HG03196 (cell line): ENCODE data around the gene COQ2.
"Not testable (repeated sequence)": the region's sequence is repeated elsewhere in the genome, so short reads cannot be mapped to it uniquely, and the experiment has no call there.

Experiments
- ATAC-seq: cut with Tn5 transposase; IDR thresholded peaks from one replicate; pipeline ENCODE4 v1.9.1; 2021; ENCODE audit not compliant: unreplicated experiment

The COQ2 gene, protein sequence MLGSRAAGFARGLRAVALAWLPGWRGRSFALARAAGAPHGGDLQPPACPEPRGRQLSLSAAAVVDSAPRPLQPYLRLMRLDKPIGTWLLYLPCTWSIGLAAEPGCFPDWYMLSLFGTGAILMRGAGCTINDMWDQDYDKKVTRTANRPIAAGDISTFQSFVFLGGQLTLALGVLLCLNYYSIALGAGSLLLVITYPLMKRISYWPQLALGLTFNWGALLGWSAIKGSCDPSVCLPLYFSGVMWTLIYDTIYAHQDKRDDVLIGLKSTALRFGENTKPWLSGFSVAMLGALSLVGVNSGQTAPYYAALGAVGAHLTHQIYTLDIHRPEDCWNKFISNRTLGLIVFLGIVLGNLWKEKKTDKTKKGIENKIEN

GRCh38 chr4:83284193-83285054 lies at the start of gene COQ2:
TSS of gene COQ2 (minus strand) at chr4:83284798. CDS start at chr4:83284764, 34 bp downstream.
- peak; percentile 84 for ATAC-seq

GRCh38 chr4:83331956-83332355 lies 47.4 kb upstream of the COQ2 start:
- ATAC-seq, result no peak

- no peak for ATAC-seq
Observed at GRCh38 chr4:83329521-83330110, 45.0 kb upstream of the COQ2 start.

GRCh38 chr4:83328521-83329187 lies 44.1 kb upstream of the COQ2 start:
- ATAC-seq, result no peak

DNA sequence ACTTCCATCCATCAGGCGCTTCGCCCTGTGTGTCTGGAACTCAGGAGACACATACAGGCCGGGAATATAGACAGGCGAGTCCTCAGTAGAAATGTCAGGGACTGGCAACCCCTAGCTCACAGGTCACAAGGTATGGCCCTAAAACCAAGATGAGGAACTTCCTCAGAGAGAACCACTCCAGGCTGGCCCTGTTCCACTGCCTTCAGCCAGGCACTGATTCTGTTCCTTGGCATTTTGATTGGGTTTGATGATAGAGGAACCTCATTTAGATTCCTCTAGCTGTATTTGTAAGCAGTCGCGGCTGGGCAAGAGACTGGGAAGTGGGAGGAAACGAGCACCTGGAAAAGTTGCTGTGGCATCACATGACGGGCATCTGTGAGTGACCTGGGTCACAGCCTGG lies 41.9 kb upstream of the COQ2 start:
- ATAC-seq, result no peak

- ATAC-seq, result not testable (repeated sequence)
Observed at GRCh38 chr4:83325306-83325705, 40.7 kb upstream of the COQ2 start.

- ATAC-seq, result no peak
Observed at GRCh38 chr4:83323136-83323535, 38.5 kb upstream of the COQ2 start.

- ATAC-seq, result no peak
Observed at GRCh38 chr4:83320548-83320947, 36.0 kb upstream of the COQ2 start.

GRCh38 chr4:83318666-83319065 lies 34.1 kb upstream of the COQ2 start:
- no peak for ATAC-seq

- ATAC-seq, result no peak
Observed at GRCh38 chr4:83317671-83318070, 33.1 kb upstream of the COQ2 start.

DNA sequence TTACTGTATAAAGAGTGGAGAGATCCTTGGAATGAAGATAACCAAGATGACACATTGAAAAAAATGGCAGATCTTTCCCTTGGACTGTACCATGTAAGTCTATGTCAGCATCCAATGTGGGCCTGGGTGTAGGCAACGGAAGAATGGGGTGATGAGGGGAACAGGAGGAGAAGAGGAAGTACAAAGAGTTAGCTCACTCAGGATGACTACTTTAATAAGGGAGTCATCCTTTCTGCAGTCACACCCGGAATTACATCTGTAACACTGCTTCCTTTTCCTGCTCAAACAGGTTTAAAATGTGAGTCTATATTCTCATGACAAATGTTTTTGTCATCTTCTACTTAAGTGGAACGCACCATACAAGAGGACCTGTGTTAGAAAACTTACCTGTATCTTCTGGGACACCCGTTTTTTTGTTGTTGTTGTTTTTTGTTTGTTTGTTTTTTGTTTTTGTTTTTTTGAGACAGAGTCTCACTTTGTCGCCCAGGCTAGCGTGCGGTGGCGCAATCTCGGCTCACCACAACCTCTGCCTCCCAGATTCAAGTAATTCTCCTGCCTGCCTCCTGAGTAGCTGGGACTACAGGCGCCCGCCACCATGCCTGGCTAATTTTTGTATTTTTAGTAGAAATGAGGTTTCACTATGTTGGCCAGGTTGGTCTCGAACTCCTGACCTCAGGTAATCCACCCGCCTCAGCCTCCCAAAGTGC lies 32.0 kb upstream of the COQ2 start:
- no peak for ATAC-seq

- no peak for ATAC-seq
Observed at GRCh38 chr4:83315341-83315870, 30.8 kb upstream of the COQ2 start.

DNA sequence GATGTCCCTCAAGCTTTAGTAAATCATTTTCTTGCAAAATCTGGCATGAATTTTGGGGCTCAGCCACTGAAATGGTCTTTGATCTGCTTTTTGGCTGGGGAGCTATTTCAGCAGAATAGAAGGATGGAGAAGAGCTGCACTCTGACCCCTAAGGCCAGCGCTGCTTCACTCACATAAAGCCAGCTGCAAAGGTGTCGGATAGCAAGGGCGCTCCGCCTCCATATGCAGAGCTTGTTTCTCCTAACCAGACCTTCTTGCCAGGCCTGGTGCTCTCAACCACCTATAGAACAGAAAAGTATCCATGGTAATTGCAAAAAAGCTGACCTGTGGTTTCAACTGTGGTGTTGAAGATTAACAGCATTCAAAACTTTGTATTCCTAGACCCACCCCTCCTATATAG lies 24.1 kb upstream of the COQ2 start:
- ATAC-seq, result no peak

DNA sequence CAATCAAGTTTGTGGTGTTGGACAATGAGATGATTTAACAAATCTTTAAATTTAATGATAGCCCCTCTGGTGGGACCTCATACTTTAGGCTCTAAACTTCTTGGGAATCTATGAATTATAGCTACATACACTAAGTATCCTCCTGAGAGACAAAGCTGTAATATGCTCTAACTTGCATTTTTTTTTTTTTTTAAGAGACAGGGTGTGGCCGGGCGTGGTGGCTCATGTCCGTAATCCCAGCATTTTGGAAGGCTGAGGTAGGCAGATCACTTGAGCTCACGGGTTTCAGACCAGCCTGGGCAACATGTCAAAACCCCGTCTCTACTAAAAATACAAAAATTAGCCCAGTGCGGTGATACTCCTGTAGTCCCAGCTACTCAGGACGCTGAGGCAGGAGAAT lies 23.3 kb upstream of the COQ2 start:
- no peak for ATAC-seq

- ATAC-seq, result no peak
Observed at GRCh38 chr4:83305187-83305586, 20.6 kb upstream of the COQ2 start.

- no peak for ATAC-seq
Observed at GRCh38 chr4:83297548-83298260, 13.1 kb upstream of the COQ2 start.

DNA sequence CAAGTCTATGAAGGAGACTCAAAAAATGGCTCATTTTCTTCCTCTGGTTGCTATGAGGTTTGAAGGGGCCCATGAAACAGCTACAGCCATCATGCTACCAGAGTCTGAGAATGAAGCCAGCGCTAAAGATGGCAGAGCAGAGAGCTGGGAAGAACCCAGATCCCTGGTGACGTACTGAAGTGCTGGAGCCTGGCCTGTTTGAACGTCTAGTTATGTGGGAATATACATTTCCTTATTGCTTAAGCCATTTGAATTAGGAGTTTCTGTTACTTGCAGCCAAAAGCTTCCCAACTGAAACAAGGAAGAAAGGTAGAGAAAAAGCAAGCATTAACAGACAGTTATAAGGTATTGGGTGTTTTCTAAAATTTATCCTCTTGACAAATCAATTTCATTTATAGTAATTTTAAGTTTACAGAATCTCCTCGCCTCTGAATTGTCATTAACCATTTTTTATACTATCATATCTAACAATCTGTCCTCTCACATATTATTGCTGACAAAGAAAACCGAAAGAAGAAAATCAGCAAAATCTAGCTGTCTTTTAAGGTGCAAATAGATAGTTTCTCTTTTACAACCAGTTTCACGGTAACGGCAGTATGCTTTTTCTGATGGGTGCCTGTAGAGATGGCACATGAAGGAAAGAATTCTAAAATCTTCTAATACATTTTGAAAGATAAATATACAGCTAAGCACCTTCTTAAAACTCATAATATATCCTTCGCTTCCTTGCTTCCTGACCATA lies 8.9 kb upstream of the COQ2 start:
- ATAC-seq, result no peak

- ATAC-seq, result not testable (repeated sequence)
Observed at GRCh38 chr4:83290059-83290774, 5.6 kb upstream of the COQ2 start.
